ENCODE results near the gene BCL7A. TPM values are rescaled to one million over a fixed set of nuclear protein-coding genes. Genes with fewer than 3 reads are reported as not detected.

The BCL7A gene
- total and polyA plus RNA-seq, 9 of the 15 experiments (the other 6 are each of a cell fraction or from before 2014, with no cell fraction given): 0.25 to 21.9 (median 14.9) TPM

DNA sequence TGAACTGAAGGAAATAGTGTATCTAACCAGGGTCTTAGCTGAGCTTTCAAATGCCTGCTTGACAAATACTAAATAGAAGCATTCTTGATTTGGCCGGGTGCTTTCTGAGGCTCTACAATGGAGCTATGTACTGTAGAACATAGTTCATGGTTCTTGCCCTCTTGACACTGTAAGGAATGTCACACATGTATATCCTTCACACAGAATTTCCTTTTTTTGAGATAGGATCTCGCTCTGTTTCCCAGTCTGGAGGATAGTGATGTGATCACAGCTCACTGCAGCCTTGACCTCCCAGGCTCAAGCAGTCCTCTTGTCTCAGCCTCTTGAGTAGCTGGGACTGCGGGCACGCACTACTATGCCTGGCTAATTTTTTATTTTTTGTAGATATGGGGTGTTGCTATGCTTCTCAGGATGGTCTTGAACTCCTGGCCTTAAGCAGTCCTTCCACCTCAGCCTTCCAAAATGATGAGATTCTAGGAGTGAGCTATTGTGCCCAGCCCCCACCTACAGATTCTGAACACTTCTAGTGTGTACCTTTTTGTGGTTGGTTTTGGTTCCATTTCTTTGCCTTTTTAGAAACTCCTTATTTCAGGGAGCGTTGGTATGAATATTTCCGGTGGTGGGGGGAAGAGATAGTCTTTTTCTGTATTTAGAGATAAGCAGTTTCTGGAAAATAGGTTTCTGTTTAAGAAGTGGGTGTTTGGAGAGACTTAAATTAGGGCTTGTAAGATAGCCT is 61.1 kb downstream of the BCL7A start (continued):
- TF ChIP-seq, protein P1, sequence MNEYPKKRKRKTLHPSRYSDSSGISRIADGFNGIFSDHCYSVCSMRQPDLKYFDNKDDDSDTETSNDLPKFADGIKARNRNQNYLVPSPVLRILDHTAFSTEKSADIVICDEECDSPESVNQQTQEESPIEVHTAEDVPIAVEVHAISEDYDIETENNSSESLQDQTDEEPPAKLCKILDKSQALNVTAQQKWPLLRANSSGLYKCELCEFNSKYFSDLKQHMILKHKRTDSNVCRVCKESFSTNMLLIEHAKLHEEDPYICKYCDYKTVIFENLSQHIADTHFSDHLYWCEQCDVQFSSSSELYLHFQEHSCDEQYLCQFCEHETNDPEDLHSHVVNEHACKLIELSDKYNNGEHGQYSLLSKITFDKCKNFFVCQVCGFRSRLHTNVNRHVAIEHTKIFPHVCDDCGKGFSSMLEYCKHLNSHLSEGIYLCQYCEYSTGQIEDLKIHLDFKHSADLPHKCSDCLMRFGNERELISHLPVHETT (CRISPR knock-in tag; conservative IDR thresholded peaks at IDR 0.05 in 1 of 2, IDR thresholded peaks at IDR 0.05 in 1 of 2): no peak
- no peak for TF ChIP-seq ZNF174 (CRISPR knock-in tag; IDR thresholded peaks at IDR 0.05)
- TF ChIP-seq ZKSCAN3 (CRISPR knock-in tag; IDR thresholded peaks at IDR 0.05): no peak
- no peak for TF ChIP-seq ZNF431 (CRISPR knock-in tag; IDR thresholded peaks at IDR 0.05)
- TF ChIP-seq ETV1 (tag; conservative IDR thresholded peaks at IDR 0.05; ENCODE audit: low read depth): peak; percentile 83
- TF ChIP-seq NR1H2 (CRISPR knock-in tag; IDR thresholded peaks at IDR 0.05): no peak
- no peak for TF ChIP-seq HDGF (IDR thresholded peaks at IDR 0.05)
- peak; percentile 67; the same call in 1 of the 2 replicates for TF ChIP-seq SMARCC2 (IDR thresholded peaks at IDR 0.05; ENCODE audit: low read depth)
- TF ChIP-seq, protein P2, sequence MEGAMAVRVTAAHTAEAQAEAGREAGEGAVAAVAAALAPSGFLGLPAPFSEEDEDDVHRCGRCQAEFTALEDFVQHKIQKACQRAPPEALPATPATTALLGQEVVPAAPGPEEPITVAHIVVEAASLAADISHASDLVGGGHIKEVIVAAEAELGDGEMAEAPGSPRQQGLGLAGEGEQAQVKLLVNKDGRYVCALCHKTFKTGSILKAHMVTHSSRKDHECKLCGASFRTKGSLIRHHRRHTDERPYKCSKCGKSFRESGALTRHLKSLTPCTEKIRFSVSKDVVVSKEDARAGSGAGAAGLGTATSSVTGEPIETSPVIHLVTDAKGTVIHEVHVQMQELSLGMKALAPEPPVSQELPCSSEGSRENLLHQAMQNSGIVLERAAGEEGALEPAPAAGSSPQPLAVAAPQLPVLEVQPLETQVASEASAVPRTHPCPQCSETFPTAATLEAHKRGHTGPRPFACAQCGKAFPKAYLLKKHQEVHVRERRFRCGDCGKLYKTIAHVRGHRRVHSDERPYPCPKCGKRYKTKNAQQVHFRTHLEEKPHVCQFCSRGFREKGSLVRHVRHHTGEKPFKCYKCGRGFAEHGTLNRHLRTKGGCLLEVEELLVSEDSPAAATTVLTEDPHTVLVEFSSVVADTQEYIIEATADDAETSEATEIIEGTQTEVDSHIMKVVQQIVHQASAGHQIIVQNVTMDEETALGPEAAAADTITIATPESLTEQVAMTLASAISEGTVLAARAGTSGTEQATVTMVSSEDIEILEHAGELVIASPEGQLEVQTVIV (CRISPR knock-in tag; IDR thresholded peaks at IDR 0.05; ENCODE audit: borderline replicate concordance): no peak
- TF ChIP-seq ZNF717 (CRISPR knock-in tag; IDR thresholded peaks at IDR 0.05): no peak
- TF ChIP-seq TCFL5 (CRISPR knock-in tag; conservative IDR thresholded peaks at IDR 0.05): no peak
- no peak for TF ChIP-seq CC2D1A (IDR thresholded peaks at IDR 0.05)
- TF ChIP-seq KAT7 (CRISPR knock-in tag; IDR thresholded peaks at IDR 0.05; ENCODE audit: borderline replicate concordance): no peak
- no peak for TF ChIP-seq RBM15 (IDR thresholded peaks at IDR 0.05; ENCODE audit: insufficient read depth, low read length)
- peak; percentile 80 for TF ChIP-seq EP300 (IDR thresholded peaks at IDR 0.05; ENCODE audit: low read length)
- TF ChIP-seq RCOR1 (IDR thresholded peaks at IDR 0.05; ENCODE audit: borderline replicate concordance in 1 of 2, low read depth in 2 of 2, low read length in 2 of 2): peak in 1 of 2 experiments; percentile 72; a peak in 2 of 4 replicates
- TF ChIP-seq CTBP1 (IDR thresholded peaks at IDR 0.05; ENCODE audit: borderline replicate concordance): no peak
- peak; percentile 44; the same call in 1 of the 2 replicates for TF ChIP-seq NFIC (IDR thresholded peaks at IDR 0.05)
- no peak for TF ChIP-seq EZH2 (IDR thresholded peaks at IDR 0.05; ENCODE audit: borderline replicate concordance, low read depth, low read length)
- no peak for TF ChIP-seq CBX8 (IDR thresholded peaks at IDR 0.05; ENCODE audit: borderline replicate concordance, extremely low read depth, low read depth, low read length, poor library complexity, severe bottlenecking)
- no peak for TF ChIP-seq DACH1 (IDR thresholded peaks at IDR 0.05; ENCODE audit: partially characterized antibody)
- TF ChIP-seq ZNF282 (CRISPR knock-in tag; IDR thresholded peaks at IDR 0.05): no peak
- TF ChIP-seq RBBP5 (IDR thresholded peaks at IDR 0.05; ENCODE audit: borderline replicate concordance, insufficient read depth, low read length, poor library complexity, severe bottlenecking): no peak
